Stimulated activated CD8-positive, alpha-beta memory T cell treated with anti-CD3 and anti-CD28 coated beads, Interleukin-4, amount 100 ng/mL, for 24 hours (primary cell): Measurements from ENCODE around the gene ACOD1.
"Not testable (repeated sequence)": the region's sequence is repeated elsewhere in the genome, so short reads cannot be mapped to it uniquely, and the experiment has no call there.

Experiments
- DNase-seq: peaks from one replicate; pipeline ENCODE4 v3.0.0-alpha.2; 2020; ENCODE audit warnings: low read depth

ACOD1 gene

GRCh38 chr13:76948149-76948548 lies at the start of gene ACOD1:
Gene ACOD1, plus strand, starts transcription at chr13:76948511. Its CDS starts 48 bp downstream, at chr13:76948559.
- DNase-seq: no peak

- not testable (repeated sequence) for DNase-seq
Measured at GRCh38 chr13:76899066-76899465, 49.2 kb upstream of the ACOD1 start.

- DNase-seq: peak; percentile 47
Measured at GRCh38 chr13:76903544-76904162, 44.7 kb upstream of the ACOD1 start.

GRCh38 chr13:76904507-76904906 lies 43.8 kb upstream of the ACOD1 start:
- DNase-seq: no peak

- DNase-seq: no peak
Measured at GRCh38 chr13:76912476-76912875, 35.8 kb upstream of the ACOD1 start.

GRCh38 chr13:76913898-76914297 lies 34.4 kb upstream of the ACOD1 start:
- no peak for DNase-seq

- DNase-seq: no peak
Measured at GRCh38 chr13:76917095-76917494, 31.2 kb upstream of the ACOD1 start.

- not testable (repeated sequence) for DNase-seq
Measured at GRCh38 chr13:76917755-76918481, 30.4 kb upstream of the ACOD1 start.

- no peak for DNase-seq
Measured at GRCh38 chr13:76921516-76921915, 26.8 kb upstream of the ACOD1 start.

GRCh38 chr13:76925115-76925514 lies 23.2 kb upstream of the ACOD1 start:
- DNase-seq: no peak

- no peak for DNase-seq
Measured at GRCh38 chr13:76927955-76928354, 20.4 kb upstream of the ACOD1 start.

- no peak for DNase-seq
Measured at GRCh38 chr13:76928456-76928855, 19.9 kb upstream of the ACOD1 start.

GRCh38 chr13:76929320-76929719 lies 19.0 kb upstream of the ACOD1 start:
- DNase-seq: no peak

GRCh38 chr13:76929851-76930374 lies 18.4 kb upstream of the ACOD1 start:
- DNase-seq: no peak

GRCh38 chr13:76932076-76932475 lies 16.2 kb upstream of the ACOD1 start:
- no peak for DNase-seq

- DNase-seq: no peak
Measured at GRCh38 chr13:76934671-76935070, 13.6 kb upstream of the ACOD1 start.

GRCh38 chr13:76936763-76937162 lies 11.5 kb upstream of the ACOD1 start:
- DNase-seq: no peak

- DNase-seq: no peak
Measured at GRCh38 chr13:76937281-76937820, 11.0 kb upstream of the ACOD1 start.

- DNase-seq: no peak
Measured at GRCh38 chr13:76939215-76939614, 9.1 kb upstream of the ACOD1 start.

GRCh38 chr13:76942363-76942762 lies 5.9 kb upstream of the ACOD1 start:
- DNase-seq: no peak

- no peak for DNase-seq
Measured at GRCh38 chr13:76943646-76944045, 4.7 kb upstream of the ACOD1 start.

GRCh38 chr13:76944456-76944855 lies 3.9 kb upstream of the ACOD1 start:
- DNase-seq: no peak

GRCh38 chr13:76950101-76950500 lies 1.8 kb downstream of the ACOD1 start:
- no peak for DNase-seq
